ENCODE measurements around the gene SOX21.
"Not testable (repeated sequence)": the region's sequence is repeated elsewhere in the genome, so short reads cannot be mapped to it uniquely, and the experiment has no call there.

The SOX21 gene

DNA sequence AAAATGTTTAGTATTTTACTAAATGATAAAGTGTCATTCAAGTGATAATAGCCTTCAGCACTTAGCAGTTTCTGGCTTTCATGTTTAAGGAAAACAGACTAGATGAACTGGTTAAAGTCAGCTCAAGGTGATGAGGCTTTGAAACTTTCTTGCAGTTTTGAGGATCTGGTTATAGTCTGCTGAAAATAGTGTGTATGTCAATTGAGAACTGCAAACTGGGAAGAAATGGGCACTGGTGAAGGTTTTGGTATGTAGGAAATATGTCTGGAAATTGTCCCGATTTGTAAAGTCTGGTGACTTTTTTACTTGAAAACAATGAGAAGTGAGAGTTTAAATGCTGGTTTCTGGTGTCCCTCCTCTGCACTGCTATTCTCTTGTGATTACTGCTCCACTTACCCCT is 36.8 kb upstream of the SOX21 start:
- Histone ChIP-seq H3K9me3 (ENCODE audit: severe bottlenecking) (no peaks in the 10 kb centered on the region), H3K27ac (no peak overlapping the region), H3K27me3 (ENCODE audit: insufficient read depth, low read depth, severe bottlenecking) (no peaks in the 10 kb centered on the region), H3K36me3 (no peaks in the 10 kb centered on the region), H3K4me3 (ENCODE audit: low read depth, low read length) (no peak overlapping the region)
- no peak for DNase-seq
- TF ChIP-seq, protein P1, sequence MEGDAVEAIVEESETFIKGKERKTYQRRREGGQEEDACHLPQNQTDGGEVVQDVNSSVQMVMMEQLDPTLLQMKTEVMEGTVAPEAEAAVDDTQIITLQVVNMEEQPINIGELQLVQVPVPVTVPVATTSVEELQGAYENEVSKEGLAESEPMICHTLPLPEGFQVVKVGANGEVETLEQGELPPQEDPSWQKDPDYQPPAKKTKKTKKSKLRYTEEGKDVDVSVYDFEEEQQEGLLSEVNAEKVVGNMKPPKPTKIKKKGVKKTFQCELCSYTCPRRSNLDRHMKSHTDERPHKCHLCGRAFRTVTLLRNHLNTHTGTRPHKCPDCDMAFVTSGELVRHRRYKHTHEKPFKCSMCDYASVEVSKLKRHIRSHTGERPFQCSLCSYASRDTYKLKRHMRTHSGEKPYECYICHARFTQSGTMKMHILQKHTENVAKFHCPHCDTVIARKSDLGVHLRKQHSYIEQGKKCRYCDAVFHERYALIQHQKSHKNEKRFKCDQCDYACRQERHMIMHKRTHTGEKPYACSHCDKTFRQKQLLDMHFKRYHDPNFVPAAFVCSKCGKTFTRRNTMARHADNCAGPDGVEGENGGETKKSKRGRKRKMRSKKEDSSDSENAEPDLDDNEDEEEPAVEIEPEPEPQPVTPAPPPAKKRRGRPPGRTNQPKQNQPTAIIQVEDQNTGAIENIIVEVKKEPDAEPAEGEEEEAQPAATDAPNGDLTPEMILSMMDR (IDR thresholded peaks at IDR 0.05; ENCODE audit: low read depth, low read length): no peak

GRCh38 chr13:94739235-94739634 is 26.9 kb upstream of the SOX21 start:
- Histone ChIP-seq H3K27ac (no peak overlapping the region), H3K9me3 (ENCODE audit: severe bottlenecking) (no peaks in the 10 kb centered on the region), H3K36me3 (no peaks in the 10 kb centered on the region), H3K27me3 (ENCODE audit: insufficient read depth, low read depth, severe bottlenecking) (no peaks in the 10 kb centered on the region), H3K4me3 (ENCODE audit: low read depth, low read length) (no peak overlapping the region)
- TF ChIP-seq, protein P1 (IDR thresholded peaks at IDR 0.05; ENCODE audit: low read depth, low read length): no peak
- DNase-seq: no peak

DNA sequence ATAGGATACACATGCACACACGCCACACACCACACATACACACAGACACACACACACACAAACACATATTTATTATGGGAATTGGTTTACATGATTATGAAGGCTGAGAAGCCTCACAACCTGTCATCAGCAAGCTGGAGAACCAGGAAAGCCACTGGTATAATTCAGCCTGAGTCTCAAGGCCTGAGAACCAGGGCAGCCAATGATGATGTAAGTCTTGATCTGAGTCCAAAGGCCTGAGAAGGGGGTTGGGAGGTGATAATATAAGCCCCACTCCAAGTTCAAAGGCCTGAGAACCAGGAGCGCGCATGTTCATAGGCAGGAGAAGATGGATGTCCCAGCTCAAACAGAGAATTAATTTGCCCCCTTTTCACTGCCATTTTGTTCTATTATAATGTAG is 18.7 kb upstream of the SOX21 start:
- DNase-seq: no peak
- no peak overlapping the region for H3K4me3 ChIP-seq (ENCODE audit: low read depth, low read length)
- TF ChIP-seq, protein P1 (IDR thresholded peaks at IDR 0.05; ENCODE audit: low read depth, low read length): no peak

DNA sequence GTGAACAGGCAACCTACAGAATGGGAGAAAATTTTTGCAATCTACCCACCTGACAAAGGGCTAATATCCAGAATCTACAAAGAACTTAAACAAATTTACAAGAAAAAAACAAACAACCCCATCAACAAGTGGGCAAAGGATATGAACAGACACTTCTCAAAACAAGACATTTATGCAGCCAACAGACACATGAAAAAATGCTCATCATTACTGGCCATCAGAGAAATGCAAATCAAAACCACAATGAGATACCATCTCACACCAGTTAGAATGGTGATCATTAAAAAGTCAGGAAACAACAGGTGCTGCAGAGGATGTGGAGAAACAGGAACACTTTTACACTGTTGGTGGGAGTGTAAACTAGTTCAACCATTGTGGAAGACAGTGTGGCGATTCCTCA is 17.6 kb upstream of the SOX21 start:
- not testable (repeated sequence) for H3K4me3 ChIP-seq (ENCODE audit: low read depth, low read length); H3K27ac ChIP-seq; H3K36me3 ChIP-seq; DNase-seq; H3K27me3 ChIP-seq (ENCODE audit: insufficient read depth, low read depth, severe bottlenecking)
- H3K9me3 ChIP-seq (ENCODE audit: severe bottlenecking): peaks cover 11% of the 10 kb centered on the region

More for the DNA sequence above, 18.7 kb upstream of the SOX21 start:
- Histone ChIP-seq H3K27ac (no peak overlapping the region), H3K27me3 (ENCODE audit: insufficient read depth, low read depth, severe bottlenecking) (no peaks in the 10 kb centered on the region), H3K36me3 (no peaks in the 10 kb centered on the region), H3K9me3 (ENCODE audit: severe bottlenecking) (peaks cover 7% of the 10 kb centered on the region)

- no peak overlapping the region for H3K4me3 ChIP-seq (ENCODE audit: low read depth, low read length)
- no peaks in the 10 kb centered on the region for H3K27me3 ChIP-seq (ENCODE audit: insufficient read depth, low read depth, severe bottlenecking)
- no peak for DNase-seq
- H3K9me3 ChIP-seq (ENCODE audit: severe bottlenecking): peaks cover 11% of the 10 kb centered on the region
- H3K36me3 ChIP-seq: no peaks in the 10 kb centered on the region
- TF ChIP-seq, protein P1 (IDR thresholded peaks at IDR 0.05; ENCODE audit: low read depth, low read length): no peak
- no peak overlapping the region for H3K27ac ChIP-seq
Observed at GRCh38 chr13:94726425-94726824, 14.1 kb upstream of the SOX21 start.

DNA sequence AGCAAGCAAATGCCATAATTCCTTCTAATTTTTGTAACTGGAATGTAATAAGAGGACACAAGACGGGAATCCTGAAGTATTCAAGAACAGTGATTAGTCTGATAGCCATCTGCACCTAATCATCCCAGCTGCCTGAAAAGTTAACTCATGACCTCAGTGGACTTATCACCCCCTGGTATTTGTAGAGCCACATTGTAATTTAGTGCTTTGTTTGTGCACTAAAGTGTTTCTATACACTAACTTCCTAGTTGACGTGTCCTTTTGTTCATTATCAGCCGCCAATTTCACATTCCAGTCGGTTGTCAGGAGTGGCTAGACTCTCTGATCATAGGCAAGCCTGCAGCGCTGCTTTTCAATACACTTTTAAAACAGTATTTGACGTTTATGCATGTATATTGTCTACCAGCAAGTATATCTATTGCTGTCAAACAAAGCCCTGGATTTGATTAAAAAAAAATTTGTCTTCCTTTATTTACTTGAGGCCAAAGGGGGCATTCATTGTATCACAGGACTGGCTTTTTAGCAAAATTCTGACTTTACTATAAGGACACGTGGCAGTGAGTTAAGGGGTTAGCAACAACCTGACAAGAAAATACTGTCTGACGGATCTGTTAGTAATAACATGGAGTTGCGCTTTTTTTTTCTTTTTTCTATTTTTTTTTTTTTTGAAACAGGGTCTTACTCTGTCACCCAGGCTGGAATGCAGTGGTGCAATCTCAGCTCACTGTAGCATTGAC is 10.4 kb upstream of the SOX21 start:
- DNase-seq: no peak
- Histone ChIP-seq H3K36me3 (no peaks in the 10 kb centered on the region), H3K4me3 (ENCODE audit: low read depth, low read length) (no peak overlapping the region), H3K27me3 (ENCODE audit: insufficient read depth, low read depth, severe bottlenecking) (no peaks in the 10 kb centered on the region), H3K9me3 (ENCODE audit: severe bottlenecking) (peaks cover 11% of the 10 kb centered on the region), H3K27ac (no peak overlapping the region)
- TF ChIP-seq, protein P1 (IDR thresholded peaks at IDR 0.05; ENCODE audit: low read depth, low read length): no peak

GRCh38 chr13:94718697-94719096 is 6.4 kb upstream of the SOX21 start:
- H3K36me3 ChIP-seq; H3K27ac ChIP-seq; H3K4me3 ChIP-seq (ENCODE audit: low read depth, low read length); DNase-seq; H3K9me3 ChIP-seq (ENCODE audit: severe bottlenecking): not testable (repeated sequence)
- H3K27me3 ChIP-seq (ENCODE audit: insufficient read depth, low read depth, severe bottlenecking): peaks cover 14% of the 10 kb centered on the region
